Measurements from ENCODE around the gene PSMD12. TPM values are rescaled to one million over a fixed set of nuclear protein-coding genes. Genes with fewer than 3 reads are reported as not detected.

The PSMD12 gene
- total RNA-seq, 1 experiment from 2014 or later, result 60.0 TPM

GRCh38 chr17:67393809-67394397 is 27.5 kb upstream of the PSMD12 start:
- CTCF ChIA-PET, result no interaction called here
- BruUV-seq (replicated peaks), result no TSS peak
- intact Hi-C loops (cut with micrococcal nuclease), result no loop called here
- ATAC-seq (no peak), DNase-seq (no peak)
- Histone ChIP-seq H3K9me3 (ENCODE audit: low read length) (no peaks in the 10 kb centered on the region), H3K4me3 (ENCODE audit: low read length) (no peak overlapping the region), H2AFZ (ENCODE audit: low read length) (no peak overlapping the region), H3K27ac (ENCODE audit: low read length) (no peak overlapping the region), H3K9ac (ENCODE audit: low read length) (no peak overlapping the region), H3K79me2 (ENCODE audit: low read length) (peaks cover 14% of the 10 kb centered on the region), H3K27me3 (ENCODE audit: low read length) (no peaks in the 10 kb centered on the region), H4K20me1 (ENCODE audit: low read length) (no peaks in the 10 kb centered on the region), H3K36me3 (ENCODE audit: low read depth, low read length) (no peaks in the 10 kb centered on the region), H3F3A (ENCODE audit: low read length, unreplicated experiment) (peaks cover 10% of the 10 kb centered on the region), H3K4me1 (ENCODE audit: insufficient read depth, low read length) (peaks cover 22% of the 10 kb centered on the region), H3K9me2 (replicated peaks; ENCODE audit: low read length) (no peaks in the 10 kb centered on the region), H3K4me2 (ENCODE audit: low read length) (no peak overlapping the region)
- TF ChIP-seq EZH2phosphoT487 (IDR thresholded peaks at IDR 0.05; ENCODE audit: borderline replicate concordance, low read length) (no peak), EZH2 (IDR thresholded peaks at IDR 0.05; ENCODE audit: low read length, unreplicated experiment) (no peak), CTCF (conservative IDR thresholded peaks at IDR 0.05; ENCODE audit: low read depth, low read length) (no peak)
- POLR2A ChIA-PET (ENCODE audit: unreplicated experiment), result no interaction called here

GRCh38 chr17:67392111-67392510 is 25.7 kb upstream of the PSMD12 start:
- H3K9ac ChIP-seq (ENCODE audit: low read length), result peak overlapping the region; percentile 84
- no TSS peak for BruUV-seq (replicated peaks)
- no peaks in the 10 kb centered on the region for H3K9me3 ChIP-seq (ENCODE audit: low read length)
- peak overlapping the region; percentile 93 for H3K27ac ChIP-seq (ENCODE audit: low read length)
- H3F3A ChIP-seq (ENCODE audit: low read length, unreplicated experiment), result peaks cover 10% of the 10 kb centered on the region
- POLR2A ChIA-PET (ENCODE audit: unreplicated experiment), result no interaction called here
- no peaks in the 10 kb centered on the region for H3K36me3 ChIP-seq (ENCODE audit: low read depth, low read length)
- no peaks in the 10 kb centered on the region for H3K9me2 ChIP-seq (replicated peaks; ENCODE audit: low read length)
- H3K79me2 ChIP-seq (ENCODE audit: low read length), result peaks cover 15% of the 10 kb centered on the region
- no peak for ATAC-seq
- H3K4me3 ChIP-seq (ENCODE audit: low read length), result no peak overlapping the region
- intact Hi-C loops (cut with micrococcal nuclease), result no loop called here
- H3K27me3 ChIP-seq (ENCODE audit: low read length), result no peaks in the 10 kb centered on the region
- H3K4me1 ChIP-seq (ENCODE audit: insufficient read depth, low read length), result peaks cover 22% of the 10 kb centered on the region
- CTCF ChIA-PET, result no interaction called here
- DNase-seq, result no peak
- H2AFZ ChIP-seq (ENCODE audit: low read length), result no peak overlapping the region
- TF ChIP-seq EZH2 (IDR thresholded peaks at IDR 0.05; ENCODE audit: low read length, unreplicated experiment), result no peak
- TF ChIP-seq EZH2phosphoT487 (IDR thresholded peaks at IDR 0.05; ENCODE audit: borderline replicate concordance, low read length), result no peak
- no peak for TF ChIP-seq CTCF (conservative IDR thresholded peaks at IDR 0.05; ENCODE audit: low read depth, low read length)
- no peaks in the 10 kb centered on the region for H4K20me1 ChIP-seq (ENCODE audit: low read length)
- H3K4me2 ChIP-seq (ENCODE audit: low read length), result peak overlapping the region; percentile 57; the same call in 1 of the 2 replicates

- H2AFZ ChIP-seq (ENCODE audit: low read length), result no peak overlapping the region
- peak overlapping the region; percentile 93 for H3K27ac ChIP-seq (ENCODE audit: low read length)
- peak overlapping the region; percentile 84 for H3K9ac ChIP-seq (ENCODE audit: low read length)
- H3K4me2 ChIP-seq (ENCODE audit: low read length), result peak overlapping the region; percentile 57
- no peaks in the 10 kb centered on the region for H3K9me3 ChIP-seq (ENCODE audit: low read length)
- DNase-seq (peak; percentile 99), ATAC-seq (peak; percentile 96)
- H3K4me1 ChIP-seq (ENCODE audit: insufficient read depth, low read length), result peaks cover 22% of the 10 kb centered on the region
- intact Hi-C loops (cut with micrococcal nuclease), result loop anchor here (1.0 kb wide), 3 partner anchors 31 to 84 kb away; no protein-coding TSS in a partner anchor
- TF ChIP-seq EZH2 (IDR thresholded peaks at IDR 0.05; ENCODE audit: low read length, unreplicated experiment) (no peak), CTCF (conservative IDR thresholded peaks at IDR 0.05; ENCODE audit: low read depth, low read length) (peak; percentile 40), EZH2phosphoT487 (IDR thresholded peaks at IDR 0.05; ENCODE audit: borderline replicate concordance, low read length) (no peak)
- H3K36me3 ChIP-seq (ENCODE audit: low read depth, low read length), result no peaks in the 10 kb centered on the region
- H3K4me3 ChIP-seq (ENCODE audit: low read length), result no peak overlapping the region
- peaks cover 15% of the 10 kb centered on the region for H3K79me2 ChIP-seq (ENCODE audit: low read length)
- H3F3A ChIP-seq (ENCODE audit: low read length, unreplicated experiment), result peaks cover 10% of the 10 kb centered on the region
- H3K27me3 ChIP-seq (ENCODE audit: low read length), result no peaks in the 10 kb centered on the region
- POLR2A ChIA-PET (ENCODE audit: unreplicated experiment), result interaction anchor here (0.6 kb wide), 1 partner anchor 86 kb away, joined by 5 read pairs; no protein-coding TSS in a partner anchor
- BruUV-seq (replicated peaks), result no TSS peak
- H4K20me1 ChIP-seq (ENCODE audit: low read length), result no peaks in the 10 kb centered on the region
- H3K9me2 ChIP-seq (replicated peaks; ENCODE audit: low read length), result no peaks in the 10 kb centered on the region
- CTCF ChIA-PET, result interaction anchor here (0.6 to 1.5 kb wide), 3 partner anchors 12 to 86 kb away, joined by 3 to 8 read pairs (median 3); no protein-coding TSS in a partner anchor
These were observed 24.4 kb upstream of the PSMD12 start for GRCh38 chr17:67390646-67391361.

Measured in PC-3 (cell line).